Liver (tissue), 3 donors: ENCODE data around the gene VEPH1.

Experiments
- CTCF ChIP-seq: fragments of 150-350 bp; IDR thresholded peaks from 2 replicates; pipeline ENCODE4 v1.5.1; 2017; ENCODE audit warnings: improper control_type of control experiment, low read depth, low read length; ENCODE audit not compliant: missing input control
- FOXA1 ChIP-seq: IDR thresholded peaks from 2 replicates; pipeline ENCODE4 v1.6.1; 2016; ENCODE audit warnings: antibody characterized with exemption
- HNF4G ChIP-seq: IDR thresholded peaks from 2 replicates; pipeline ENCODE4 v1.6.1; 2016; ENCODE audit warnings: antibody characterized with exemption
- NR2F2 ChIP-seq: IDR thresholded peaks from 2 replicates; pipeline ENCODE4 v1.6.1; 2016; ENCODE audit warnings: antibody characterized with exemption
- RAD21 ChIP-seq, 2 donors: IDR thresholded peaks; 2 replicates each; pipeline ENCODE4 v1.6.1; 2016; ENCODE audit warnings: antibody characterized with exemption in 2 of 2, mild to moderate bottlenecking in 2 of 2
- ZBTB33 ChIP-seq: IDR thresholded peaks from 2 replicates; pipeline ENCODE4 v1.6.1; 2016; ENCODE audit warnings: antibody characterized with exemption
- TF ChIP-seq, protein P1 (sequence below): IDR thresholded peaks from 2 replicates; pipeline ENCODE4 v1.6.1; 2016; ENCODE audit warnings: antibody characterized with exemption
- TF ChIP-seq, protein P2 (sequence below): IDR thresholded peaks from 2 replicates; pipeline ENCODE4 v1.6.1; 2016; ENCODE audit warnings: antibody characterized with exemption, mild to moderate bottlenecking
- donor health status: healthy.
- donor health status: healthy.

DNA sequence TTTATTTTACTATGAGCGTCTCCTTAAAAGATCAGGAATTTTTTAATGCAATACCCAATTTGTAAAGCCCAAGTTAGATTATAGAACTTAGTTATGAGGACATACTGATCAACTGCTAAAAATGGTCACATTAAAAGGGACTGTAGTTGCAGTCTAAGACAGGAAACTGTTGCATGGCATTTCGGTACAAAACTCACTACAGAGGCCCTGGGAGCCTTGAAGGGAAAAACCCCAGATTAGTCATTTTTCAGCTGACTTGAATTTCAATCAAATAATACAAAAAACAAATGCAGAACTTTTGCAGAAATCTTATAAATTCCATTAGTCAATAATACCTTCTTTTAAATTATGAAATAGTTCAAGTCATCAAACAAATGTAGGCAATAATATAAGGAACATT lies 73.5 kb downstream of the VEPH1 start:
- TF ChIP-seq RAD21 (IDR thresholded peaks at IDR 0.05) (no peak), CTCF (no peak), HNF4G (no peak), ZBTB33 (no peak), FOXA1 (no peak), NR2F2 (no peak)
- TF ChIP-seq, protein P1, sequence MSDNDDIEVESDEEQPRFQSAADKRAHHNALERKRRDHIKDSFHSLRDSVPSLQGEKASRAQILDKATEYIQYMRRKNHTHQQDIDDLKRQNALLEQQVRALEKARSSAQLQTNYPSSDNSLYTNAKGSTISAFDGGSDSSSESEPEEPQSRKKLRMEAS, result no peak
- TF ChIP-seq, protein P2, sequence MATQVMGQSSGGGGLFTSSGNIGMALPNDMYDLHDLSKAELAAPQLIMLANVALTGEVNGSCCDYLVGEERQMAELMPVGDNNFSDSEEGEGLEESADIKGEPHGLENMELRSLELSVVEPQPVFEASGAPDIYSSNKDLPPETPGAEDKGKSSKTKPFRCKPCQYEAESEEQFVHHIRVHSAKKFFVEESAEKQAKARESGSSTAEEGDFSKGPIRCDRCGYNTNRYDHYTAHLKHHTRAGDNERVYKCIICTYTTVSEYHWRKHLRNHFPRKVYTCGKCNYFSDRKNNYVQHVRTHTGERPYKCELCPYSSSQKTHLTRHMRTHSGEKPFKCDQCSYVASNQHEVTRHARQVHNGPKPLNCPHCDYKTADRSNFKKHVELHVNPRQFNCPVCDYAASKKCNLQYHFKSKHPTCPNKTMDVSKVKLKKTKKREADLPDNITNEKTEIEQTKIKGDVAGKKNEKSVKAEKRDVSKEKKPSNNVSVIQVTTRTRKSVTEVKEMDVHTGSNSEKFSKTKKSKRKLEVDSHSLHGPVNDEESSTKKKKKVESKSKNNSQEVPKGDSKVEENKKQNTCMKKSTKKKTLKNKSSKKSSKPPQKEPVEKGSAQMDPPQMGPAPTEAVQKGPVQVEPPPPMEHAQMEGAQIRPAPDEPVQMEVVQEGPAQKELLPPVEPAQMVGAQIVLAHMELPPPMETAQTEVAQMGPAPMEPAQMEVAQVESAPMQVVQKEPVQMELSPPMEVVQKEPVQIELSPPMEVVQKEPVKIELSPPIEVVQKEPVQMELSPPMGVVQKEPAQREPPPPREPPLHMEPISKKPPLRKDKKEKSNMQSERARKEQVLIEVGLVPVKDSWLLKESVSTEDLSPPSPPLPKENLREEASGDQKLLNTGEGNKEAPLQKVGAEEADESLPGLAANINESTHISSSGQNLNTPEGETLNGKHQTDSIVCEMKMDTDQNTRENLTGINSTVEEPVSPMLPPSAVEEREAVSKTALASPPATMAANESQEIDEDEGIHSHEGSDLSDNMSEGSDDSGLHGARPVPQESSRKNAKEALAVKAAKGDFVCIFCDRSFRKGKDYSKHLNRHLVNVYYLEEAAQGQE, result no peak
